K562 (cell line): ENCODE data around the gene HMCN2. TPM values are rescaled to one million over a fixed set of nuclear protein-coding genes. Genes with fewer than 3 reads are reported as not detected.

Experiments
- ARID4B ChIP-seq: sonication (generic); formaldehyde crosslinking; IDR thresholded peaks from 2 replicates; pipeline ENCODE4 v1.8.0; 2022; ENCODE audit warnings: mild to moderate bottlenecking, missing genetic modification reagents
- CHD1 ChIP-seq: fragments of 200-600 bp; sonication (generic); IDR thresholded peaks from one replicate; pipeline ENCODE4 v1.6.1; 2012; ENCODE audit warnings: mild to moderate bottlenecking, moderate library complexity, low read length, inconsistent platforms
- DDX20 ChIP-seq: fragments of 450-650 bp; IDR thresholded peaks from 2 replicates; pipeline ENCODE4 v1.6.1; 2016; ENCODE audit warnings: missing genetic modification characterization, low read depth, mild to moderate bottlenecking, missing compliant biosample characterization, moderate library complexity
- E2F4 ChIP-seq: sonication (generic); formaldehyde crosslinking; IDR thresholded peaks from 2 replicates; pipeline ENCODE4 v1.8.0; 2022; ENCODE audit warnings: mild to moderate bottlenecking, low read depth, missing genetic modification reagents
- EHMT2 ChIP-seq: fragments of 450-650 bp; IDR thresholded peaks from 2 replicates; pipeline ENCODE4 v1.6.1; 2018; ENCODE audit warnings: antibody characterized with exemption
- ETV5 ChIP-seq: sonication (generic); formaldehyde crosslinking; IDR thresholded peaks from 2 replicates; pipeline ENCODE4 v1.4.0; 2020; ENCODE audit warnings: low read depth, mild to moderate bottlenecking, missing genetic modification reagents
- FIP1L1 ChIP-seq: fragments of 200-400 bp; formaldehyde crosslinking; IDR thresholded peaks from 2 replicates; pipeline ENCODE4 v1.6.1; 2018; ENCODE audit warnings: mild to moderate bottlenecking, low read depth, low read length; ENCODE audit not compliant: poor library complexity, severe bottlenecking
- FOXA3 ChIP-seq, 2 experiments: fragments of 450-650 bp in 1 of 2; sonication (generic) in 1 of 2; formaldehyde crosslinking; IDR thresholded peaks in 1 of 2; conservative IDR thresholded peaks in 1 of 2; 2 replicates each; pipeline versions ENCODE4 v1.4.0 to v1.8.0; 2020 to 2022; ENCODE audit warnings: mild to moderate bottlenecking in 2 of 2, missing genetic modification reagents in 1 of 2
- GATAD2B ChIP-seq: fragments of 450-650 bp; IDR thresholded peaks from 2 replicates; pipeline ENCODE4 v1.6.1; 2017; ENCODE audit warnings: mild to moderate bottlenecking, borderline replicate concordance
- GTF2E2 ChIP-seq: fragments of 200-800 bp; sonication (Bioruptor generic); IDR thresholded peaks from 2 replicates; pipeline ENCODE4 v1.6.1; 2016; ENCODE audit warnings: missing genetic modification characterization, missing compliant biosample characterization
- KLF10 ChIP-seq: fragments of 250-450 bp; sonication (Bioruptor Pico); IDR thresholded peaks from 2 replicates; pipeline ENCODE4 v1.6.1; 2021; ENCODE audit warnings: matching md5 sums
- NFE2 ChIP-seq: IDR thresholded peaks from 2 replicates; pipeline ENCODE4 v1.6.1; 2014; ENCODE audit warnings: antibody characterized with exemption, low read depth
- NFYB ChIP-seq: IDR thresholded peaks from 2 replicates; pipeline ENCODE4 v1.6.1; 2011; ENCODE audit warnings: mild to moderate bottlenecking, moderate library complexity; ENCODE audit not compliant: insufficient read length; ENCODE audit errors: extremely low read depth
- SFPQ ChIP-seq: fragments of 200-400 bp; formaldehyde crosslinking; IDR thresholded peaks from 2 replicates; pipeline ENCODE4 v1.6.1; 2017; ENCODE audit warnings: mild to moderate bottlenecking, low read depth, low read length, moderate library complexity
- SMAD2 ChIP-seq: fragments of 150-350 bp; IDR thresholded peaks from 2 replicates; pipeline ENCODE4 v1.6.1; 2014; ENCODE audit warnings: low read depth, mild to moderate bottlenecking, low read length
- U2AF2 ChIP-seq: fragments of 200-400 bp; formaldehyde crosslinking; optimal IDR thresholded peaks from 2 replicates; pipeline ENCODE3; 2017; ENCODE audit warnings: low read depth, mild to moderate bottlenecking, low read length
- YBX1 ChIP-seq: fragments of 450-650 bp; IDR thresholded peaks from 2 replicates; pipeline ENCODE4 v1.7.1; 2016; ENCODE audit warnings: mild to moderate bottlenecking
- ZC3H11A ChIP-seq: IDR thresholded peaks from 2 replicates; pipeline ENCODE4 v1.6.1; 2012; ENCODE audit warnings: low read depth, low read length, improper control_type of control experiment
- ZNF445 ChIP-seq: fragments of 250-450 bp; sonication (Bioruptor Pico); IDR thresholded peaks from 2 replicates; pipeline ENCODE4 v1.4.0; 2020; ENCODE audit warnings: low read depth, mild to moderate bottlenecking, moderate library complexity
- ZNF778 ChIP-seq: fragments of 450-650 bp; formaldehyde crosslinking; IDR thresholded peaks from 2 replicates; pipeline ENCODE4 v1.4.0; 2020; ENCODE audit warnings: mild to moderate bottlenecking, moderate library complexity
- polyA plus RNA-seq, 8 experiments: library from polyadenylated mRNA; depleted of rRNA in 4 of 8; stranded (reverse) in 5 of 8; unstranded in 3 of 8; fragments of >200 nt; fragmentation: Nextera tagmentation in 2 of 8; fragmentation: Illumina TruSeq in 1 of 8; extraction: Ambion mirVana in 2 of 8; extraction: Trizol in 1 of 8; gene quantifications; 2 replicates each; pipeline versions ENCODE4 v1.2.1 to v1.2.3, GENCODE V29; 2011 to 2014; ENCODE audit warnings: inconsistent platforms in 1 of 8, missing spikeins in 1 of 8
- total RNA-seq, 7 experiments: library from RNA; depleted of rRNA in 6 of 7; stranded (reverse); fragments of >200 nt in 6 of 7; fragmentation: Illumina TruSeq in 2 of 7; extraction: Trizol in 2 of 7; gene quantifications; 2 replicates each; pipeline versions ENCODE4 v1.2.1 to v1.2.3, GENCODE V29; 2011 to 2021; ENCODE audit warnings: low replicate concordance in 1 of 7

Gene HMCN2
- total and polyA plus RNA-seq, 9 of the 15 experiments (the other 6 are each of a cell fraction or from before 2014, with no cell fraction given): 0.01 TPM; not detected in 8

GRCh38 chr9:130240410-130241197 is 25.0 kb upstream of the HMCN2 start (continued):
- no peak for TF ChIP-seq ZC3H11A
- TF ChIP-seq ETV5 (CRISPR knock-in tag): 0 out of 2 replicates have a peak, but pooled peaks have one; percentile 38
- TF ChIP-seq FIP1L1: no peak
- no peak for TF ChIP-seq EHMT2
- TF ChIP-seq CHD1: no peak
- no peak for TF ChIP-seq U2AF2
- TF ChIP-seq GTF2E2: no peak
- no peak for TF ChIP-seq ARID4B
- TF ChIP-seq E2F4 (CRISPR knock-in tag): no peak
- TF ChIP-seq KLF10 (CRISPR knock-in tag): no peak
- TF ChIP-seq YBX1: no peak
- TF ChIP-seq ZNF778 (CRISPR knock-in tag): no peak
- peak; percentile 66 for TF ChIP-seq NFYB
- TF ChIP-seq SFPQ: no peak
- no peak for TF ChIP-seq DDX20 (tag)
- no peak for TF ChIP-seq NFE2
- TF ChIP-seq FOXA3 (CRISPR knock-in tag; conservative IDR thresholded peaks at IDR 0.05 in 1 of 2, IDR thresholded peaks at IDR 0.05 in 1 of 2): peak in 1 of 2 experiments; percentile 67; a peak in 1 of 4 replicates
- TF ChIP-seq ZNF445 (CRISPR knock-in tag): no peak
- no peak for TF ChIP-seq SMAD2
- no peak for TF ChIP-seq GATAD2B
